IgD-negative memory B cell (primary cell): ENCODE data around the gene BUB1B. TPM values are rescaled to one million over a fixed set of nuclear protein-coding genes. Genes with fewer than 3 reads are reported as not detected.

ENCODE experiments used
- H3K27ac Mint-ChIP-seq, 3 donors: one replicate each; pipeline ENCODE4 v1.8.0; 2020 to 2022; ENCODE audit warnings: mild to moderate bottlenecking in 3 of 3, mixed read lengths in 3 of 3, moderate library complexity in 1 of 3
- H3K27me3 Mint-ChIP-seq: one replicate; pipeline ENCODE4 v1.8.0; 2021; ENCODE audit warnings: mixed read lengths
- H3K36me3 Mint-ChIP-seq: one replicate; pipeline ENCODE4 v1.8.0; 2020; ENCODE audit warnings: mild to moderate bottlenecking, mixed read lengths
- H3K4me1 Mint-ChIP-seq, 3 donors: one replicate each; pipeline ENCODE4 v1.8.0; 2020 to 2022; ENCODE audit warnings: mixed read lengths in 3 of 3, mild to moderate bottlenecking in 1 of 3
- H3K4me3 Mint-ChIP-seq, 4 donors: one replicate each; pipeline ENCODE4 v1.8.0; 2020 to 2022; ENCODE audit warnings: mild to moderate bottlenecking in 4 of 4, mixed read lengths in 4 of 4, moderate library complexity in 3 of 4
- H3K9me3 Mint-ChIP-seq, 3 donors: one replicate each; pipeline ENCODE4 v1.8.0; 2020 to 2021; ENCODE audit warnings: mixed read lengths in 3 of 3, mild to moderate bottlenecking in 1 of 3
- polyA plus RNA-seq: library from polyadenylated mRNA; unstranded; fragments of 300-500 nt; fragmentation: Illumina TruSeq; gene quantifications from one replicate; pipeline ENCODE4 v1.2.3, GENCODE V29; 2021

BUB1B gene
- polyA plus RNA-seq, 1 donor from 2014 or later: 0.55 TPM

- Mint-ChIP-seq H3K27ac (no peak overlapping the region), H3K4me1 (peaks cover 12 to 17% (median 16%) of the 10 kb centered on the region in 3 donors), H3K36me3 (no peaks in the 10 kb centered on the region), H3K4me3 (peak overlapping the region in 3 of 4 donors; percentile 7 to 47 (median 41)), H3K27me3 (peaks cover 8% of the 10 kb centered on the region), H3K9me3 (no peaks in the 10 kb centered on the region)
These were observed 79.1 kb downstream of the BUB1B start for GRCh38 chr15:40239693-40240618.

GRCh38 chr15:40240619-40241221 is 79.9 kb downstream of the BUB1B start:
- peaks cover 8% of the 10 kb centered on the region for H3K27me3 Mint-ChIP-seq
- peaks cover 6 to 10% (median 10%) of the 10 kb centered on the region in 3 donors for H3K4me1 Mint-ChIP-seq
- no peak overlapping the region for H3K27ac Mint-ChIP-seq
- H3K9me3 Mint-ChIP-seq: no peaks in the 10 kb centered on the region
- no peaks in the 10 kb centered on the region for H3K36me3 Mint-ChIP-seq
- no peak overlapping the region for H3K4me3 Mint-ChIP-seq

GRCh38 chr15:40241269-40242212 is 80.7 kb downstream of the BUB1B start:
- Mint-ChIP-seq H3K4me1 (peaks cover 6 to 10% (median 7%) of the 10 kb centered on the region in 3 donors), H3K27ac (no peak overlapping the region), H3K27me3 (peaks cover 8% of the 10 kb centered on the region), H3K36me3 (no peaks in the 10 kb centered on the region), H3K4me3 (no peak overlapping the region), H3K9me3 (no peaks in the 10 kb centered on the region)

- Mint-ChIP-seq H3K4me1 (peaks cover 6 to 8% (median 7%) of the 10 kb centered on the region in 3 donors), H3K9me3 (no peaks in the 10 kb centered on the region), H3K4me3 (no peak overlapping the region), H3K27ac (no peak overlapping the region), H3K27me3 (peaks cover 8% of the 10 kb centered on the region), H3K36me3 (no peaks in the 10 kb centered on the region)
These were observed 81.3 kb downstream of the BUB1B start for GRCh38 chr15:40242213-40242599.

GRCh38 chr15:40242601-40243000 is 81.7 kb downstream of the BUB1B start:
- Mint-ChIP-seq H3K9me3 (no peaks in the 10 kb centered on the region), H3K4me1 (peaks cover 6 to 8% (median 7%) of the 10 kb centered on the region in 3 donors), H3K27ac (no peak overlapping the region), H3K27me3 (peaks cover 8% of the 10 kb centered on the region), H3K36me3 (no peaks in the 10 kb centered on the region), H3K4me3 (no peak overlapping the region)

- Mint-ChIP-seq H3K4me1 (peaks cover under 1 to 5% (median 3%) of the 10 kb centered on the region in 3 donors), H3K36me3 (no peaks in the 10 kb centered on the region), H3K27ac (no peak overlapping the region), H3K27me3 (peaks cover 7% of the 10 kb centered on the region), H3K4me3 (peak overlapping the region in 1 of 4 donors; percentile 9), H3K9me3 (no peaks in the 10 kb centered on the region)
These were observed 82.4 kb downstream of the BUB1B start for GRCh38 chr15:40243126-40243810.

GRCh38 chr15:40244961-40245523 is 84.2 kb downstream of the BUB1B start:
- Mint-ChIP-seq H3K9me3 (no peaks in the 10 kb centered on the region), H3K4me3 (no peak overlapping the region), H3K27ac (no peak overlapping the region), H3K4me1 (no peaks in the 10 kb centered on the region), H3K27me3 (no peaks in the 10 kb centered on the region), H3K36me3 (no peaks in the 10 kb centered on the region)

- Mint-ChIP-seq H3K27ac (no peak overlapping the region), H3K9me3 (no peaks in the 10 kb centered on the region), H3K27me3 (no peaks in the 10 kb centered on the region), H3K4me3 (no peak overlapping the region), H3K4me1 (no peaks in the 10 kb centered on the region), H3K36me3 (no peaks in the 10 kb centered on the region)
These were observed 85.0 kb downstream of the BUB1B start for GRCh38 chr15:40245666-40246450.

GRCh38 chr15:40246496-40247280 is 85.8 kb downstream of the BUB1B start:
- no peak overlapping the region for H3K4me3 Mint-ChIP-seq
- no peaks in the 10 kb centered on the region for H3K9me3 Mint-ChIP-seq
- H3K4me1 Mint-ChIP-seq: peaks cover 0 to 4% (median 0%) of the 10 kb centered on the region in 3 donors
- peak overlapping the region in 1 of 3 donors; percentile 21 for H3K27ac Mint-ChIP-seq
- H3K27me3 Mint-ChIP-seq: no peaks in the 10 kb centered on the region
- no peaks in the 10 kb centered on the region for H3K36me3 Mint-ChIP-seq

GRCh38 chr15:40247406-40247971 is 86.6 kb downstream of the BUB1B start:
- Mint-ChIP-seq H3K27me3 (no peaks in the 10 kb centered on the region), H3K4me3 (no peak overlapping the region), H3K27ac (no peak overlapping the region), H3K36me3 (no peaks in the 10 kb centered on the region), H3K4me1 (peaks cover 0 to 4% (median 0%) of the 10 kb centered on the region in 3 donors), H3K9me3 (no peaks in the 10 kb centered on the region)

GRCh38 chr15:40248006-40248783 is 87.3 kb downstream of the BUB1B start:
- no peaks in the 10 kb centered on the region for H3K36me3 Mint-ChIP-seq
- peaks cover 3 to 8% (median 4%) of the 10 kb centered on the region in 3 donors for H3K4me1 Mint-ChIP-seq
- no peak overlapping the region for H3K4me3 Mint-ChIP-seq
- H3K27me3 Mint-ChIP-seq: peaks cover 2% of the 10 kb centered on the region
- peaks cover 0 to 1% (median 0%) of the 10 kb centered on the region in 3 donors for H3K9me3 Mint-ChIP-seq
- no peak overlapping the region for H3K27ac Mint-ChIP-seq
